MV-4-11 (cell line): ENCODE measurements around the gene DCP2.

ENCODE experiments used
- DNase-seq: peaks from one replicate; lab custom pipeline; 2025; lab: John Stamatoyannopoulos, UW

Gene DCP2

DNA sequence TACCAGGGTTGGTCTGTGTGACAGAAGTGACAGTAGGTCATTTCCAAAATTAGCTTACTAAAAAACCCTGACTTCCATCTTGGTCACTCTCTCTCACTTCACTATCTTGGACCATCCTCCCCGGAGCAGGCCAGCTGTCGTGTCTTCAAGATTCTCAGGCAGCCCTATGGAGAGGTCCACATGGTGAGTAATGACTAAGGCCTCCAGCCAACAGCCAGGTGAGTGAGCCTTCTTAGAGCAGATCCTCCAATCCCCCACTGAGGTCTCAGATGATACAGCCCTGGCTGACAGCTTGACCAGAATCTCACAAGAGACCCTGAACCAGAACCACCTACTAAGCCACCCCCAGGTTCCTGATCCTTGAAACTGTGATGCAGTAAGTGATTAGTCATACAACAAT, 92.0 kb downstream of the DCP2 start:
- no peak for DNase-seq
